H1 (cell line): Measurements from ENCODE around the gene TIAM2. TPM values are rescaled to one million over a fixed set of nuclear protein-coding genes. Genes with fewer than 3 reads are reported as not detected.

Experiments used
- BRCA1 ChIP-seq: IDR thresholded peaks from 2 replicates; pipeline ENCODE4 v1.6.1; 2012; ENCODE audit warnings: low read depth, low read length, improper control_type of control experiment
- CREB1 ChIP-seq: IDR thresholded peaks from 2 replicates; pipeline ENCODE4 v1.6.1; 2012; ENCODE audit warnings: inconsistent platforms
- EP300 ChIP-seq, 2 experiments: IDR thresholded peaks; 1 replicate in 1 of 2; 2 replicates in 1 of 2; pipeline ENCODE4 v1.6.1; 2011 to 2012; ENCODE audit warnings: low read depth in 2 of 2, low read length in 2 of 2, mild to moderate bottlenecking in 2 of 2, borderline replicate concordance in 1 of 2, inconsistent platforms in 1 of 2, moderate library complexity in 1 of 2
- SIRT6 ChIP-seq: IDR thresholded peaks from one replicate; pipeline ENCODE4 v1.7.1; 2012; ENCODE audit warnings: low read length, inconsistent platforms
- SP2 ChIP-seq: IDR thresholded peaks from 2 replicates; pipeline ENCODE4 v1.6.1; 2012; ENCODE audit warnings: mild to moderate bottlenecking, low read length, inconsistent platforms
- SP4 ChIP-seq: IDR thresholded peaks from 2 replicates; pipeline ENCODE4 v1.6.1; 2012; ENCODE audit warnings: low read length, inconsistent platforms
- polyA plus RNA-seq, 7 experiments: library from polyadenylated mRNA; depleted of rRNA in 3 of 7; stranded (reverse) in 5 of 7; unstranded in 2 of 7; fragments of >200 nt in 5 of 7; fragments of 200-250 nt in 2 of 7; gene quantifications; 1 replicate in 5 of 7; 2 replicates in 1 of 7; 4 replicates in 1 of 7; pipeline versions ENCODE4 v1.2.1 to v1.2.3, GENCODE V29; 2011 to 2013; ENCODE audit warnings: missing spikeins in 2 of 7, mixed read lengths in 2 of 7
- total RNA-seq: library from RNA; stranded (reverse); fragmentation: NEBNext Ultra II Directional; extraction: Animal tissue kit (Norgen Biotek cat#: 25700); gene quantifications from 2 replicates; pipeline ENCODE4 v1.2.1, GENCODE V29; 2021

Gene TIAM2
- total and polyA plus RNA-seq, 2 of the 8 experiments (the other 6 are each of a cell fraction or from before 2014, with no cell fraction given) = 7.4 to 23.9 TPM

DNA sequence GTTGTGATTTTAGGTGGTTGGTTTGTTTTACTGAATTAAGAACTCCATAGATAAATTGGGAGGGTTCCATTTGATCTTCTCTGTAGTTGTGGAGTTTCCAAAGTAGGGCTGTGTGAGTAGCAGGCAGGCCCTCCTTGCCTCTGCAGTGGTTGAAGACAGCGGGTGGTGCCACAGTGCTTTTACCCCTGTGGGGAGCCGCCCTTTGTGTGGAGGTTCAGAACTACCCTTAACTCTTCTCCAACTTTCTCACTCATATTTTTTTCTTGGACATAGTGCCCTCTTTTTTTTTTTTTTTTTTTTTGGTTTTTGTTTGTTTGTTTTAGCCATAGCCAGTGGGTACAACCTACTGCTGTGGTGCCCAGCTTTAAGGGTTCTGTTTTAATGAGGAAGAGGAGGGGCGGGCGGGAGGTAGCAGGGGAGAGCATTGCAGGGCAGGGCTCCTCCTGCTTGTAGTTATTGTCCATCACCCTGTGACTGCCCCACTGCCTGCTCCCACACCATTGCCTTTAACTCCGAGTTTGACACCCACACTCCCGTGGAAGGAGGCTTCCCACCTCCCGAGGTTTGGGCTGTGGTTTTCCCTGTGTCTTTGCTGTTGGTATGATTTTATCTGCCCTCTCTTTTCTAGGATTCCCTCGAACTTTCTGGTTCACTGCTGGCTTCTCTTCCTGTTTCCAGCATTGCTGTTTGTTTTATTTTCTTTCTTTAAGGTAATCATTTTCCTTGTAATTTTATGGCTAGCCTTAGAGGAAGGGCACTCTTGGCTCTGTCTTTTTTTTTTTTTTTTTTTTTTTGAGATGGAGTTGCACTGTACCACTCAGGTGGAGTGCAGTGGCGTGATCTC, 50.7 kb downstream of the TIAM2 start (continued):
- TF ChIP-seq SP4 (no peak), CREB1 (no peak), SIRT6 (no peak), BRCA1 (no peak), SP2 (no peak), EP300 (IDR thresholded peaks at IDR 0.05; ENCODE audit: borderline replicate concordance in 1 of 2, low read depth in 2 of 2, low read length in 2 of 2) (no peak)
